Thyroid gland (tissue), 4 donors: ENCODE measurements around the gene MN1. TPM values are rescaled to one million over a fixed set of nuclear protein-coding genes. Genes with fewer than 3 reads are reported as not detected.

Source experiments
- DNase-seq, 2 donors: peaks; one replicate each; pipeline ENCODE4 v3.0.0-alpha.2; 2019
- H3K27ac ChIP-seq, 3 donors: fragments of 200-600 bp; sonication (generic); 1 replicate in 2 of 3; 2 replicates in 1 of 3; pipeline ENCODE4 v1.5.1; 2016 to 2019; ENCODE audit warnings: mild to moderate bottlenecking in 1 of 3, moderate library complexity in 1 of 3
- H3K27me3 ChIP-seq: fragments of 200-600 bp; sonication (generic); one replicate; pipeline ENCODE4 v1.5.1; 2019
- H3K36me3 ChIP-seq, 2 donors: fragments of 200-600 bp; sonication (generic); one replicate each; pipeline ENCODE4 v1.5.1; 2016 to 2019
- H3K4me1 ChIP-seq, 2 donors: fragments of 200-600 bp; sonication (generic); one replicate each; pipeline ENCODE4 v1.5.1; 2017 to 2019
- H3K4me3 ChIP-seq, 3 donors: fragments of 200-600 bp; sonication (generic); replicated peaks in 1 of 3; 1 replicate in 2 of 3; 2 replicates in 1 of 3; pipeline ENCODE4 v1.5.1; 2016; ENCODE audit warnings: mild to moderate bottlenecking in 1 of 3
- H3K9me3 ChIP-seq: fragments of 200-600 bp; sonication (generic); one replicate; pipeline ENCODE4 v1.5.1; 2017
- POLR2A ChIP-seq, 2 donors: fragments of 450-650 bp; IDR thresholded peaks; one replicate each; pipeline ENCODE4 v1.6.1; 2017; ENCODE audit warnings: antibody characterized with exemption in 2 of 2, mild to moderate bottlenecking in 2 of 2, moderate library complexity in 1 of 2
- WGBS, 2 donors: methylation state at CpG; one replicate each; pipeline ENCODE4 v1.1.5; 2017; 5-methylcytosine and 5-hydroxymethylcytosine counted together
- intact Hi-C: fragments of 100-400 bp; cut with DNase I; formaldehyde crosslinking; loops from one replicate; pipeline ENCODE4 v1.15.1; 2023
- total RNA-seq, 4 donors: library from RNA; depleted of rRNA; stranded (reverse); fragments of >200 nt; gene quantifications; one replicate each; pipeline ENCODE4 v1.2.3, GENCODE V29; 2016
- TF ChIP-seq, protein P1 (sequence below), 6 experiments: fragments of 200-600 bp in 3 of 6; fragments of 450-650 bp in 3 of 6; sonication (generic) in 3 of 6; IDR thresholded peaks; one replicate each; pipeline ENCODE4 v1.5.1; 2016 to 2019; ENCODE audit warnings: antibody characterized with exemption in 6 of 6, mild to moderate bottlenecking in 2 of 6, inconsistent platforms in 1 of 6, moderate library complexity in 1 of 6

MN1 gene
- total RNA-seq, 4 donors from 2014 or later: 2.5 to 4.5 (median 2.9) TPM

DNA sequence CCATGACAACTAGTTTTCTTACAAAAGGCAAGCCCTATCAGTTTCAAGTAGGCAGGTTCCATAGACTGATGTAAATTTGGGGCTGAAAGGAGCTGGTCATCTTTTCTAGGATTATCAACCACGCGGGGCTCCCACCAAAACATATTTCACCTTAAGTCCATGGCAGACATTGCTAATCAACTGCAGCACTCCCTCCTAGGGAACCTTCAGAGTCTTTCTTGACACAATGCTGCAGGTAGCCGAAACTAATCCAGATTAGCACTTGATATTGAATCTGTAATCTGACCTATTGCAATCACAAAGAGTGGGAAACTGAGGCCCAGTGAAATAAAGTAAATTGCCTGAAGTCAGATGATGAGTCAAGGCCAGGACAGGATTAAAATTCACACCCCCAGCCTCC, 32.5 kb downstream of the MN1 start:
- WGBS, 2 donors: 85 to 88% methylated on average over 3 of the region's 3 CpGs
- intact Hi-C loops: no loop called here
- no peak overlapping the region for H3K4me3 ChIP-seq

DNA sequence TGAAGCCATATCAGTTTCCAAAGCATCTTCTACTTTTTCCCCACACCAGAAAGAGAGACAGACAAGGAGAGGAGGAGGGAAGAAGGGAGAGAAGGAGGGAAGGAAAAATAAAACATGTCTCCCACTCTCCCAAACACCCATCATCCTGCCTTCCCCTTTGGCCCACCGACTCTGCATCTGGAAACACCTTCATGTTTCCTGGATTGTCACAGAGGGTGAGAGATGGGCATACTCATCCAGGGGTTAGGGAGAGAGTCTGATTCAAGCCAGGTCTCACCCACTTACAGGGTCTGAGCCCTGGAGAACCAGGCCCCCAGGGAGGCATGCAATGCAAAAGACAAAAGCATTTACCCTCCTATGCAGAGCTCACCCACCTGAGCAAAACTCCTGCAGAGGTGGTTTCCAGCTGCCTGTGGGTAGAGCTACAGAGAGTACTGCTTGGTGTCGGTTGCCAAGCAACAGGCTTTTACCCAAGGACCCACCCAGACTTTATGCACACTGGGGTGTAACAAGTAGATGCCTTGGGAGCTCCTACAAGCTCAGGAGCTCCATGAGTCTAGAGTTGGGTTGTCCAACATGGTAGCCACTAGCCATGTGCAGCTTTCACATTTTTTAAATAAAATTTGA, 33.4 kb downstream of the MN1 start:
- no peak for TF ChIP-seq POLR2A (IDR thresholded peaks at IDR 0.05)
- TF ChIP-seq, protein P1, sequence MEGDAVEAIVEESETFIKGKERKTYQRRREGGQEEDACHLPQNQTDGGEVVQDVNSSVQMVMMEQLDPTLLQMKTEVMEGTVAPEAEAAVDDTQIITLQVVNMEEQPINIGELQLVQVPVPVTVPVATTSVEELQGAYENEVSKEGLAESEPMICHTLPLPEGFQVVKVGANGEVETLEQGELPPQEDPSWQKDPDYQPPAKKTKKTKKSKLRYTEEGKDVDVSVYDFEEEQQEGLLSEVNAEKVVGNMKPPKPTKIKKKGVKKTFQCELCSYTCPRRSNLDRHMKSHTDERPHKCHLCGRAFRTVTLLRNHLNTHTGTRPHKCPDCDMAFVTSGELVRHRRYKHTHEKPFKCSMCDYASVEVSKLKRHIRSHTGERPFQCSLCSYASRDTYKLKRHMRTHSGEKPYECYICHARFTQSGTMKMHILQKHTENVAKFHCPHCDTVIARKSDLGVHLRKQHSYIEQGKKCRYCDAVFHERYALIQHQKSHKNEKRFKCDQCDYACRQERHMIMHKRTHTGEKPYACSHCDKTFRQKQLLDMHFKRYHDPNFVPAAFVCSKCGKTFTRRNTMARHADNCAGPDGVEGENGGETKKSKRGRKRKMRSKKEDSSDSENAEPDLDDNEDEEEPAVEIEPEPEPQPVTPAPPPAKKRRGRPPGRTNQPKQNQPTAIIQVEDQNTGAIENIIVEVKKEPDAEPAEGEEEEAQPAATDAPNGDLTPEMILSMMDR (IDR thresholded peaks at IDR 0.05): no peak
- Histone ChIP-seq H3K36me3 (no peaks in the 10 kb centered on the region), H3K4me1 (no peaks in the 10 kb centered on the region), H3K4me3 (no peak overlapping the region), H3K27ac (no peak overlapping the region), H3K9me3 (no peaks in the 10 kb centered on the region), H3K27me3 (no peaks in the 10 kb centered on the region)
- intact Hi-C loops: no loop called here
- DNase-seq: no peak
- WGBS, 2 donors: 80 to 89% methylated on average over 2 of the region's 2 CpGs

More for the DNA sequence above, 32.5 kb downstream of the MN1 start:
- Histone ChIP-seq H3K4me1 (no peaks in the 10 kb centered on the region), H3K9me3 (no peaks in the 10 kb centered on the region), H3K27me3 (no peaks in the 10 kb centered on the region), H3K27ac (no peak overlapping the region), H3K36me3 (no peaks in the 10 kb centered on the region)
- TF ChIP-seq POLR2A (IDR thresholded peaks at IDR 0.05): no peak
- TF ChIP-seq, protein P1 (IDR thresholded peaks at IDR 0.05): no peak
- no peak for DNase-seq

DNA sequence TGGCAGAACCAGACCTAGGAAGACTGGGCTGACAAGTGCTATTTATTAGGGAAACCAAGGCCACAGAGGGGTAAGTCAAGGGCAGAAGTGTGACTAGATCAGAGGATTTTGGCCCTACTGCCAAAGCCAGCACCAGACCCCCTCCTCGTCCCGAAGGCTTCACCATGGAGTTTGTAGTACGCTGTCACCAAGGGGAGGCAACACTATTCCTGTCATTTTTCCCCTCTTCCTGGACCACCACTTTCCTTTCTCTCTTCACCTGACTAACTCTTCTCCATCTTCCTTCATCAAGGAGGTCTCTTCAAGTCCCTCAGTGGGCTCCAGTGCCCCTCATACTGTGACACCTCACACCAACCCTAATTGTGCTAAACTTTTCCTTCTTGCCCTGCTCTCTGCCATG, 34.9 kb downstream of the MN1 start:
- TF ChIP-seq, protein P1 (IDR thresholded peaks at IDR 0.05): no peak
- TF ChIP-seq POLR2A (IDR thresholded peaks at IDR 0.05): no peak
- Histone ChIP-seq H3K27ac (no peak overlapping the region), H3K36me3 (no peaks in the 10 kb centered on the region), H3K4me3 (no peak overlapping the region), H3K4me1 (no peaks in the 10 kb centered on the region), H3K9me3 (no peaks in the 10 kb centered on the region), H3K27me3 (no peaks in the 10 kb centered on the region)
- WGBS, 2 donors: 97 to 99% methylated on average over 3 of the region's 3 CpGs
- DNase-seq: no peak
- intact Hi-C loops: no loop called here

DNA sequence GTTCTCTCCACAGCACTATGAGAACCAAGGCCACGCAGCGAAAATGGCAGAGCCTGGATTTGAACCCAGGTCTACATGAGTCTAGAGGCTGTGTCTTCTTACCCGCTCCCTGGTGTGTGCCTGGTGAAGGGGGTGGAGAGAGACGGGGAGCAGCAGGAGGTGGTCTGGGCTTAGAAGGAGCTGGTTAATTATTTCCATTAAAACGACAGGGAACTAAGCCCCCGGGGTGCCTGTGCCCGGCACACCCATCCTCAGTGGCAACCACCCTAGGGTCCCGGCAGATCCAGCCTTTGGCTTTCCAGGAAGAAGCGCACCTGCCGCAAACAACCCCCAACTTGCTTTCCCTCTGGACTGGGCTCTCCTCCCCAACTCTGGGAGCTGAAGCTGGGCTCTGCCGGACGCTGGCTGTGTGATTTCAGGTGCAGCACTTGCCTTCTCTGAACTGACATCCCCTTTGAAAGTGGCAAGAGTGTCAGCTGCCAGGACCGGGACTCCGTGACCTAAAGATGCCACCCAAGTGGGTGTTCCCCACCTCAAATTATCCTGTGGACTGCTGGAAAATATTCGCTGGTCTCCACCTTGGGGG, 35.8 kb downstream of the MN1 start:
- Histone ChIP-seq H3K4me3 (no peak overlapping the region), H3K9me3 (no peaks in the 10 kb centered on the region), H3K27ac (no peak overlapping the region), H3K4me1 (no peaks in the 10 kb centered on the region), H3K27me3 (no peaks in the 10 kb centered on the region), H3K36me3 (no peaks in the 10 kb centered on the region)
- intact Hi-C loops: no loop called here
- no peak for DNase-seq
- TF ChIP-seq, protein P1 (IDR thresholded peaks at IDR 0.05): no peak
- no peak for TF ChIP-seq POLR2A (IDR thresholded peaks at IDR 0.05)
- WGBS, 2 donors: 91 to 93% methylated on average over 15 of the region's 15 CpGs

DNA sequence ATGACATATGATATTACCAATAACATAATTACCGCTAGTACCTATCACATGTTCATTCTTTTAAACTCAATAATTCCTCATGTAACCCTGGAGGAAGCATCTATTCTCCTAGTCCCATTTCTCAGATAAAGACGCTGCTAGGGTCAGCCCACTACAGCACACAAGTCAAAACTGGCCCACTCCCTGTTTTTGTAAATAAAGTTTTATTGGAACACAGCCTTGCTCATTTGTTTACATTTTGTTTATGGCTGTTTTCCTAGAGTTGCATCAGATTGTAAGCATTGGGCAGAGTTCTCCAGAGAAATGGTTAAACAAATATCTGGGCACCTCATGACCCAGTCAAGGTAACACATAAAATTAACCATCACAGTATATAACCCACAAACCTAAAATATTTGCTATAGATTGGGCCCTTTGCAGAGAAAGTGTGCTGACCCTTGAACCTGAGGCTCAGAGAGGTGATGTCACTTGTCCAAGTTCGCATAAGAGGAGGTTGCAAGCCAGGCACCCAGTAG, 36.8 kb downstream of the MN1 start:
- Histone ChIP-seq H3K36me3 (no peaks in the 10 kb centered on the region), H3K27me3 (no peaks in the 10 kb centered on the region), H3K27ac (no peak overlapping the region), H3K4me1 (no peaks in the 10 kb centered on the region), H3K4me3 (no peak overlapping the region), H3K9me3 (no peaks in the 10 kb centered on the region)
- DNase-seq: no peak
- TF ChIP-seq POLR2A (IDR thresholded peaks at IDR 0.05): no peak
- TF ChIP-seq, protein P1 (IDR thresholded peaks at IDR 0.05): no peak
- intact Hi-C loops: no loop called here
- WGBS, 2 donors: 94 to 97% methylated on average over 3 of the region's 3 CpGs
